Measurements from ENCODE around the gene LCA5L.
"Not testable (repeated sequence)": the region's sequence is repeated elsewhere in the genome, so short reads cannot be mapped to it uniquely, and the experiment has no call there.

LCA5L gene

DNA sequence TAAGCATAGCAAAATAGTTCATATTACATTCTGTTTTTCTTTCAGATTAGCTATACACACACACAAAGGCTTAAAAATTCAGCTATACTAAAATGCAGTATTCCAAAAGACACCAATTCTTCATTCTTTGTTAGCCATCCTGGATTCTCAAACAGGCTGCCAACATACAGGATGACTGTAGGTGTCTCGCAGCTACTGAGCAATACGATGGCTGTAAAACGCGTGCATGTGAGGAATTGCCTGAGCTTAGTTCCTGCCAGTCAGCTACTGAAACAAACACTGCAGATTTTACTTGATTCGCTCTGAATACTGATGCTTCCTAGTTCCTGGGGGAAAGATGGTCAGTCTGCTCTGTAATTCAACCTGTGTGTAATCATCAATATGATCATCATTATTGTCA lies 71.9 kb downstream of the LCA5L start:
- Histone ChIP-seq H3K36me3 (ENCODE audit: control insufficient read depth, insufficient read depth, low read length) (no peaks in the 10 kb centered on the region), H3K9ac (ENCODE audit: low read length) (no peak overlapping the region), H3K27me3 (ENCODE audit: control insufficient read depth, insufficient read depth, low read length) (no peaks in the 10 kb centered on the region), H3K4me3 (ENCODE audit: low read depth, low read length) (no peak overlapping the region), H3K4me1 (ENCODE audit: control insufficient read depth, insufficient read depth, low read length) (peaks cover 13% of the 10 kb centered on the region), H3K9me3 (ENCODE audit: control insufficient read depth, insufficient read depth, low read depth, low read length) (no peaks in the 10 kb centered on the region), H3K27ac (ENCODE audit: low read depth, low read length) (no peak overlapping the region)

DNA sequence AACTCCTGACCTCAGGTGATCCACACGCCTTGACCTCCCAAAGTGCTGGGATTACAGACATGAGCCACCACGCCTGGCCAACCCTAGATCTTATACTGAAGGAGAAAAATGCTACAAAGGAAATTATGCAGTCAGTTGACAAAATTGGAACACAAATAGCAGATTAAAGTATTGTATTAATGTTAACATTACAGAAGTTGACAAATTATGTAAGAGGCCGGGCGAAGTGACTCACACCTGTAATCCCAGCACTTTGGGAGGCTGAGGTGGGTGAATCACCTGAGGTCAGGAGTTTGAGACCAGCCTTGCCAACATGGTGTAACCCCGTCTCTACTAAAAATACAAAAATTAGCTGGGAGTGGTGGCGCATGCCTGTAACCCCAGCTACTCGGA lies 75.7 kb downstream of the LCA5L start:
- not testable (repeated sequence) for H3K9me3 ChIP-seq (ENCODE audit: control insufficient read depth, insufficient read depth, low read depth, low read length); H3K27ac ChIP-seq (ENCODE audit: low read depth, low read length); H3K4me1 ChIP-seq (ENCODE audit: control insufficient read depth, insufficient read depth, low read length); H3K9ac ChIP-seq (ENCODE audit: low read length); H3K27me3 ChIP-seq (ENCODE audit: control insufficient read depth, insufficient read depth, low read length); H3K4me3 ChIP-seq (ENCODE audit: low read depth, low read length); H3K36me3 ChIP-seq (ENCODE audit: control insufficient read depth, insufficient read depth, low read length)

DNA sequence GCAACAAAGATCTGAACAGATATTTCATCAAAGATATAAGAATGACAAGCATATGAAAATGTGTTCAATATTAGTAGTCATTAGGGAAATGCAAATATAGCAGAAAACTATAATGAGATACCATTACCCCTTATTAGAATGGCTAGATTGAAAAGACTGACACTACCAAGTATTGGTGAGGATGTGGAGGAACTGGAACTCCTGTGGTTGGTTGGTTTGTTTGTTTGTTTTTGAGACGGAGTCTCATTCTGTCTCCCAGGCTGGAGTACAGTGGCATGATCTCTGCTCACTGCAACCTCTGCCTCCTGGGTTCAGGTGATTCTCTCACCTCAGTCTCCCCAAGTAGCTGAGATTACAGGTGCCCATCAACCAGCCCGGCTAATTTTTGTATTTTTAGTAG lies 77.8 kb downstream of the LCA5L start:
- Histone ChIP-seq H3K4me3 (ENCODE audit: low read depth, low read length) (no peak overlapping the region), H3K9ac (ENCODE audit: low read length) (no peak overlapping the region), H3K27ac (ENCODE audit: low read depth, low read length) (no peak overlapping the region), H3K4me1 (ENCODE audit: control insufficient read depth, insufficient read depth, low read length) (no peaks in the 10 kb centered on the region), H3K9me3 (ENCODE audit: control insufficient read depth, insufficient read depth, low read depth, low read length) (no peaks in the 10 kb centered on the region), H3K36me3 (ENCODE audit: control insufficient read depth, insufficient read depth, low read length) (no peaks in the 10 kb centered on the region), H3K27me3 (ENCODE audit: control insufficient read depth, insufficient read depth, low read length) (no peaks in the 10 kb centered on the region)

DNA sequence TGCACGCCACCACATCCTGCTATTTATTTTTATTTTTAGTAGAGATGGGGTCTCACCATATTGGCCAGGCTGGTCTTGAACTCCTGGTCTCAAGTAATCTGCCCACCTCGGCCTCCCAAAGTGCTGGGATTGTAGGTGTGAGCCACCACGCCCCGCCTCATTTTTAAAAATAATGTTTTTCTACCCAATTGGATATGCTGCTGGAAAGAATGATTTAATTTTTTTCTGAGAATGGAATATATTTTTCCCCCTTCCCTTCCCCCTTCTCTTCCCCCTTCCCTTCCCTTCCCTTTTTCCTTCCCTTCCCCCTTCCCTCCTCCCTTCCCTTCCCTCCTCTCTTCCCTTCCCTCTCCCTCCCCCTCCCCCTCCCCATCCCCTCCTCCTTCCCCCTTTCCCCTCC lies 79.0 kb downstream of the LCA5L start:
- Histone ChIP-seq H3K4me1 (ENCODE audit: control insufficient read depth, insufficient read depth, low read length) (no peaks in the 10 kb centered on the region), H3K9ac (ENCODE audit: low read length) (no peak overlapping the region), H3K27me3 (ENCODE audit: control insufficient read depth, insufficient read depth, low read length) (no peaks in the 10 kb centered on the region), H3K36me3 (ENCODE audit: control insufficient read depth, insufficient read depth, low read length) (no peaks in the 10 kb centered on the region), H3K27ac (ENCODE audit: low read depth, low read length) (no peak overlapping the region), H3K9me3 (ENCODE audit: control insufficient read depth, insufficient read depth, low read depth, low read length) (no peaks in the 10 kb centered on the region), H3K4me3 (ENCODE audit: low read depth, low read length) (no peak overlapping the region)

DNA sequence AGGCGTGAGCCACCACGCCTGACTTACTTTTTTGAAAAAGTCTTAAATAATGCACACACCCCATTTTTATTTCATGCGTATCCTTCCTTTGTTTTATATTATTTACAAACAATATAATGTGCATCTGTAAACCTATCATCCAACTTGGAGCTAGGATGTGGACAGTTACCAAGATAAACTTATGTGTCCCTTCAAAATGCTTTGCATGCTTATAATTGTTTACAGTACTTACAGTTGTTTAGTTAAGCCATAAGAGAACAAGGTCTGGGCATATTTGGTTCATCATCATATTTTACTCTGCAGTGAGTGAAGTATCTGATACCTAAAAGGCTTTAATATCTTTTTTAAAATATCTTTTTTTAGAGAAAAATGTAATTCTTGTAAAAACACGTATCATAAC lies 80.6 kb downstream of the LCA5L start:
- no peaks in the 10 kb centered on the region for H3K4me1 ChIP-seq (ENCODE audit: control insufficient read depth, insufficient read depth, low read length)
- H3K9ac ChIP-seq (ENCODE audit: low read length) = no peak overlapping the region
- no peak overlapping the region for H3K27ac ChIP-seq (ENCODE audit: low read depth, low read length)
- H3K9me3 ChIP-seq (ENCODE audit: control insufficient read depth, insufficient read depth, low read depth, low read length) = no peaks in the 10 kb centered on the region
- no peaks in the 10 kb centered on the region for H3K27me3 ChIP-seq (ENCODE audit: control insufficient read depth, insufficient read depth, low read length)
- H3K36me3 ChIP-seq (ENCODE audit: control insufficient read depth, insufficient read depth, low read length) = no peaks in the 10 kb centered on the region
- H3K4me3 ChIP-seq (ENCODE audit: low read depth, low read length) = no peak overlapping the region

DNA sequence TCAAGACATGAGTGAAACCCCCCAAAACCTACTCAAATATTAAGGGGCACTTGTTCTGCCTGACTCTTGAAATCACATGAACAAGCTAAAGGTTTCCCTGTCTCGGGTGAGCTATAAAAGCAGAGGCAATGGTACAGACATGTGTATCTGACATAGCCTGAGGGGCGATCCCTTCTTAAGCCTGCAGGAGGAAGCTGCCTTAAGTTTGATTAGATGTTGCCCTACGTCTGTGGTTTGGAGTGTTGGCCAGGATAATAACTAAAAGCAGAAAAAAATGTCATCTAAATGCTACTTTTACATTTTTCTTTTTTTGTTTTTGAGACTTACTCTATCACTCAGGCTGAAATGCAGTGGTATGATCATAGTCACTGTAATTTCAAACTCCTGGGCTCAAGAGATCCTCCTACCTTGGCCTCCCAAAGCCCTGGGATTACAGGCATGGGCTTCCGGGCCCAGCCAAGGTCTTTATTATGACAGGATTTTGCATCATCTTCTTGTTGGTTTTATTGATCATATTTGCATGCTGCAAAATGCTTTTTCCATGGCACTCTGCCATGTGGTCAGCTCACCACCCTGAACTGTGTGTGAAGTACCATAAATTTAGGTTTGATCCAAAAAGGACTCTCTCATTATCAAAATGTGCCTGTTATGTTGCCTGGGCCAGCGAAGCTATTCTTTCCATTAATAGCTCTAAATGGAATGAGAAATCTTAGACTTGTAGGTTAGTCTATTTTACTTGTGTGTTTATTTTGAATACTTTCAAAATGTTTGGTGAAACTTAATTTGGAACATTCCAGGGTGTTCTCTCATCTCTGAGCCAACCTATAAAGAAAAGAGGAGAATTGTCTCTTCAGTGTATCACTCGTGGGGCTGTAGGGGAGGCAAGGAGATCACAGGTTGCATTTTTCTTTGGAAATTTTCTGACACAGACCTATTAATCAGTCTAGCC lies 81.7 kb downstream of the LCA5L start:
- no peak overlapping the region for H3K27ac ChIP-seq (ENCODE audit: low read depth, low read length)
- no peaks in the 10 kb centered on the region for H3K4me1 ChIP-seq (ENCODE audit: control insufficient read depth, insufficient read depth, low read length)
- H3K27me3 ChIP-seq (ENCODE audit: control insufficient read depth, insufficient read depth, low read length) = no peaks in the 10 kb centered on the region
- H3K36me3 ChIP-seq (ENCODE audit: control insufficient read depth, insufficient read depth, low read length) = no peaks in the 10 kb centered on the region
- H3K4me3 ChIP-seq (ENCODE audit: low read depth, low read length) = no peak overlapping the region
- H3K9ac ChIP-seq (ENCODE audit: low read length) = no peak overlapping the region
- H3K9me3 ChIP-seq (ENCODE audit: control insufficient read depth, insufficient read depth, low read depth, low read length) = no peaks in the 10 kb centered on the region

DNA sequence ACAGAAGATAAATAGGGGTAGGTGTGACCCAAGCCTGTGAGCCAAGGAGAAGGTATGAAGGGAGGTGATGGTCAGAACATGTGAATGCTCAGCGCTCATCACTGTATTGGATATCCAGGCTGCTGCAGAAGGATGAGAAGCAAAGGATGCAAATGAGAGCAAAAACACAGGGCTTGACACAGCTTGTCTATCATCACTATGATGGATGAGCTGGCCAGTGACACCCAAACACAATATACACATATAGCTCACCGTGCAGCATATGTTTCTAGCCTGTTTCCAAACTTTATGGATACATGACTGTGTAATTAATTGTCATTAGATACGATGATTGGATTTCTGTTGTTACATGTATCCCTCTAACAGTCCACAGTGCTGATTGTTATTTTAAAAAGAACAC lies 82.8 kb downstream of the LCA5L start:
- no peaks in the 10 kb centered on the region for H3K9me3 ChIP-seq (ENCODE audit: control insufficient read depth, insufficient read depth, low read depth, low read length)
- no peaks in the 10 kb centered on the region for H3K36me3 ChIP-seq (ENCODE audit: control insufficient read depth, insufficient read depth, low read length)
- H3K27ac ChIP-seq (ENCODE audit: low read depth, low read length) = no peak overlapping the region
- H3K4me1 ChIP-seq (ENCODE audit: control insufficient read depth, insufficient read depth, low read length) = no peaks in the 10 kb centered on the region
- H3K4me3 ChIP-seq (ENCODE audit: low read depth, low read length) = no peak overlapping the region
- no peaks in the 10 kb centered on the region for H3K27me3 ChIP-seq (ENCODE audit: control insufficient read depth, insufficient read depth, low read length)
- no peak overlapping the region for H3K9ac ChIP-seq (ENCODE audit: low read length)

DNA sequence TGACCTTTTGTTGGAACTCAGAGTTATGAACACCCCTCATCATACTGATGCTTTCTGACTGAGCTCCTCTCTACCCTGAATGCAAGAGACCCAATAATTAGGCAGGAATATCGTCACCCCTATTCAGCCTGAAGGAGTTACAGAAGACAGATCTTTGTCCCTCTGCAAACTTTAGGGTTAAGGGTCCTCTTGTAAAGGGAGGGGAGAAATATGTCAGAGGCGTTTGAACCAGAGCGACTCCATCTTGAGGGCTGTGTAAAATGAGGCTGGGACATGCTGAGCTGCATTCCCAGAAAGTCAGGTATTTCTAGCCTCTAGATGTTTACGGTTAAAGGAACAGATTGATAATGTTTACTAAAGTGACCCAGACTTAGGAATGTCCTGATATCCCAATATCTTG lies 86.2 kb downstream of the LCA5L start:
- Histone ChIP-seq H3K27me3 (ENCODE audit: control insufficient read depth, insufficient read depth, low read length) (no peaks in the 10 kb centered on the region), H3K9me3 (ENCODE audit: control insufficient read depth, insufficient read depth, low read depth, low read length) (no peaks in the 10 kb centered on the region), H3K27ac (ENCODE audit: low read depth, low read length) (no peak overlapping the region), H3K36me3 (ENCODE audit: control insufficient read depth, insufficient read depth, low read length) (no peaks in the 10 kb centered on the region), H3K4me1 (ENCODE audit: control insufficient read depth, insufficient read depth, low read length) (no peaks in the 10 kb centered on the region), H3K4me3 (ENCODE audit: low read depth, low read length) (no peak overlapping the region), H3K9ac (ENCODE audit: low read length) (no peak overlapping the region)

Measured in HUES6 (cell line).